Activated naive CD4-positive, alpha-beta T cell treated with anti-CD3 and anti-CD28 coated beads, Interleukin-2, amount 50 U/mL, for 72 hours (primary cell): ENCODE results near the gene APEH. TPM values are rescaled to one million over a fixed set of nuclear protein-coding genes. Genes with fewer than 3 reads are reported as not detected.

Experiments
- ATAC-seq, 2 donors: fragments of 150-1000 bp; cut with Tn5 transposase; 2 replicates each; pipeline ENCODE4 v1.10.0; 2021; ENCODE audit warnings: mild to moderate bottlenecking in 2 of 2, moderate library complexity in 2 of 2
- DNase-seq, 2 donors: peaks; one replicate each; pipeline ENCODE4 v3.0.0; 2021 to 2022; ENCODE audit warnings: low spot score in 2 of 2
- H3K27ac Mint-ChIP-seq, 2 donors: one replicate each; pipeline ENCODE4 v1.8.0; 2022; ENCODE audit warnings: mild to moderate bottlenecking in 2 of 2, mixed read lengths in 2 of 2
- H3K36me3 Mint-ChIP-seq, 2 donors: one replicate each; pipeline ENCODE4 v1.8.0; 2022; ENCODE audit warnings: mixed read lengths in 2 of 2
- H3K9me3 Mint-ChIP-seq, 2 donors: one replicate each; pipeline ENCODE4 v1.8.0; 2022; ENCODE audit warnings: mixed read lengths in 2 of 2
- total RNA-seq, 2 donors: library from RNA; stranded (reverse); gene quantifications; one replicate each; pipeline ENCODE4 v1.2.3, GENCODE V29; 2022

Gene APEH
- total RNA-seq, 2 donors from 2014 or later = 137 to 164 TPM

GRCh38 chr3:49646236-49646635 is 27.9 kb upstream of the APEH start:
- Mint-ChIP-seq H3K36me3 (no peaks in the 10 kb centered on the region), H3K9me3 (no peaks in the 10 kb centered on the region), H3K27ac (no peak overlapping the region)
- ATAC-seq = no peak
- no peak for DNase-seq

DNA sequence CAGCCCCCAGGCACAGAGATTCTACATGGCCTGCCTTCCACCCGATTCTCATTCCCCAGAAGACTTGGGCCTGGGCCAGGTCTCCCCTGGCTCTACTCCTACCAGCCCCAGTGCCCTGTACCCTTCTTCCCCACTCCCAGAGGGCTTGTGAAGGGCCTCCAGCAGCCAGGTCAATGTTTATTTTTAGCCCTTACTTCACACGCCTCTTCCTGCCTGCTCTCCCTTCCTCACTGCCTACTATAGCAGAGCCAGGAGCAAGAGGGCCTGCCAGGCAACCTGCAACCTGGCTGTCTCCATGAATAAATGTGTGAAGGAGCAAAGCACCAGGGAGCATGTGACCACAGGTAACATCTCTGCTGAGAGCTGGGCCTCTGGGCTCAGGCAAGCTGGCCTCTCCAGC is 26.4 kb upstream of the APEH start:
- no peak for ATAC-seq
- no peaks in the 10 kb centered on the region for H3K36me3 Mint-ChIP-seq

GRCh38 chr3:49648354-49649019 is 25.7 kb upstream of the APEH start:
- Mint-ChIP-seq H3K9me3 (no peaks in the 10 kb centered on the region), H3K36me3 (no peaks in the 10 kb centered on the region), H3K27ac (peak overlapping the region in 1 of 2 donors; percentile 10)
- DNase-seq (no peak), ATAC-seq (no peak)

More for the DNA sequence above, 26.4 kb upstream of the APEH start:
- H3K27ac Mint-ChIP-seq = no peak overlapping the region
- DNase-seq = no peak
- H3K9me3 Mint-ChIP-seq = no peaks in the 10 kb centered on the region

- no peak overlapping the region for H3K27ac Mint-ChIP-seq
- DNase-seq (no peak), ATAC-seq (no peak)
- H3K9me3 Mint-ChIP-seq = no peaks in the 10 kb centered on the region
- H3K36me3 Mint-ChIP-seq = no peaks in the 10 kb centered on the region
Measured at GRCh38 chr3:49649576-49649975, 24.6 kb upstream of the APEH start.

DNA sequence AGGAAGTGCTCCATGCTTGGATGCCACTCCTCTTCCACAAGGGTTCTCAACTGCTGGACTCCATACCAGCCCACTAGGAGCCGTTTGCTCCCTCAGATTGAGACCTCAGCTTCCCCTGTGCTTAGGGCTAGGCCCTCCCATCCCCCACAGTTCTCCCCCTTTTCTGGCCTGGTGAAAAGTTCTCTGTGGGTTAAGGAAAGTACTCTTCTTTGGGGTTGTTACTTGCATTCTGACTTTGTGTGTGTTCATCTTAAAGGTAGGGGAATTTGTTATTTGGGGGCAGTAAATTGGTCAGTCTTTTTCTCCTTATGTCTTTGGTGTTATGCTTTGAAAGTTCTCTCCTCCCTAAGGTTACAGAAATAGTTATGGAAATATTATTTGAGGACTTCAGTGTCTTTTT is 24.0 kb upstream of the APEH start:
- DNase-seq = no peak
- Mint-ChIP-seq H3K9me3 (no peaks in the 10 kb centered on the region), H3K36me3 (no peaks in the 10 kb centered on the region), H3K27ac (no peak overlapping the region)
- no peak for ATAC-seq

- Mint-ChIP-seq H3K36me3 (no peaks in the 10 kb centered on the region), H3K27ac (no peak overlapping the region), H3K9me3 (no peaks in the 10 kb centered on the region)
- no peak for ATAC-seq
- no peak for DNase-seq
Measured at GRCh38 chr3:49650637-49651036, 23.5 kb upstream of the APEH start.

- H3K9me3 Mint-ChIP-seq = no peaks in the 10 kb centered on the region
- DNase-seq = no peak
- H3K27ac Mint-ChIP-seq = no peak overlapping the region
- no peak for ATAC-seq
- no peaks in the 10 kb centered on the region for H3K36me3 Mint-ChIP-seq
Measured at GRCh38 chr3:49652218-49652902, 21.8 kb upstream of the APEH start.

DNA sequence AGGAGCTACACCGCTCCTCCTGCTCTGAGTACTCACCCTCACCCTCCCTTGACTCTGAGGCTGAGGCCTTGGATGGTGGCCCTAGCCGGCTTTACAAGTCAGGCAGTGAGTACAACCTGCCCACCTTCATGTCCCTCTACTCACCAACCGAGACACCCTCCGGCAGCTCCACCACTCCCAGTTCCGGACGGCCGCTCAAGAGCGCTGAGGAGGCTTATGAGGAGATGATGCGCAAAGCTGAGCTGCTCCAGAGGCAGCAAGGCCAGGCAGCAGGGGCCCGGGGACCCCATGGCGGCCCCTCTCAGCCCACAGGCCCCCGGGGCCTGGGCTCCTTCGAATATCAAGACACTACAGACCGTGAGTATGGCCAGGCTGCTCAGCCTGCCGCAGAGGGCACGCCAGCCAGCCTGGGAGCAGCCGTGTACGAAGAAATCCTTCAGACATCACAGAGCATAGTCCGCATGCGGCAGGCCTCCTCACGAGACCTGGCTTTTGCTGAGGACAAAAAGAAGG is 21.2 kb upstream of the APEH start:
- Mint-ChIP-seq H3K36me3 (no peaks in the 10 kb centered on the region), H3K27ac (no peak overlapping the region), H3K9me3 (no peaks in the 10 kb centered on the region)
- ATAC-seq (no peak), DNase-seq (no peak)

GRCh38 chr3:49653621-49654020 is 20.5 kb upstream of the APEH start:
- H3K27ac Mint-ChIP-seq = no peak overlapping the region
- no peaks in the 10 kb centered on the region for H3K36me3 Mint-ChIP-seq
- DNase-seq (no peak), ATAC-seq (no peak)
- H3K9me3 Mint-ChIP-seq = no peaks in the 10 kb centered on the region

DNA sequence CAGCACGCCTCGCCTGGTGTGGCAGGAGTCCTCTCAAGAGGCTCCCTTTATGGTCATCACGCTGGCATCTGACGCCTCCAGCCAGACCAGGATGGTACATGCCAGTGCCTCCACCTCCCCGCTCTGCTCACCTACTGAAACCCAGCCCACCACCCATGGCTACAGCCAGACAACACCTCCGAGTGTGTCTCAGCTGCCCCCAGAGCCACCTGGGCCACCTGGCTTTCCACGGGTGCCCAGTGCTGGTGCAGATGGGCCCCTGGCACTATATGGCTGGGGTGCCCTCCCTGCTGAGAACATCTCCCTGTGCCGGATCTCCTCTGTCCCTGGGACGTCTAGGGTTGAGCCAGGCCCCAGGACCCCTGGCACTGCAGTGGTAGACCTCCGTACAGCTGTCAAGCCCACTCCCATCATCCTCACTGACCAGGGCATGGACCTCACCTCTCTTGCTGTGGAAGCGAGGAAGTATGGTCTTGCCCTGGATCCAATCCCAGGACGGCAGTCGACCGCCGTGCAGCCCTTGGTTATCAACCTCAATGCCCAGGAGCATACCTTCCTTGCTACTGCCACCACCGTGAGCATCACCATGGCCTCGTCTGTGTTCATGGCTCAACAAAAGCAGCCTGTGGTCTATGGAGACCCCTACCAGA is 19.9 kb upstream of the APEH start:
- Mint-ChIP-seq H3K27ac (no peak overlapping the region), H3K36me3 (no peaks in the 10 kb centered on the region), H3K9me3 (no peaks in the 10 kb centered on the region)
- ATAC-seq (no peak), DNase-seq (no peak)

DNA sequence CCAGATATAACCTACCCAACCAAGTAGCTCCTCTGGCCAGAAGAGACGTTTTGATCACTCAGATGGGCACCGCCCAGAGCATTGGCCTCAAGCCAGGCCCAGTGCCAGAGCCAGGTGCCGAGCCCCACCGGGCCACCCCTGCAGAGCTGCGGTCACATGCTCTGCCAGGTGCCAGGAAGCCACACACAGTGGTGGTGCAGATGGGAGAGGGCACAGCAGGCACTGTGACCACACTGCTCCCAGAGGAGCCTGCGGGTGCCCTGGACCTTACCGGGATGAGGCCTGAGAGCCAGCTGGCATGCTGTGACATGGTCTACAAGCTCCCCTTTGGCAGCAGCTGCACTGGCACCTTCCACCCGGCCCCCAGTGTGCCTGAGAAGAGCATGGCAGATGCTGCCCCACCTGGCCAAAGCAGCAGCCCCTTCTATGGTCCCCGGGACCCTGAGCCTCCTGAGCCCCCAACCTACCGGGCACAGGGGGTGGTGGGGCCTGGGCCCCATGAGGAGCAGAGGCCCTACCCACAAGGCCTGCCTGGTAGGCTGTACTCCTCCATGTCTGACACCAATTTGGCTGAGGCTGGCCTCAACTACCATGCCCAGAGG is 19.1 kb upstream of the APEH start:
- ATAC-seq = no peak
- DNase-seq = no peak
- Mint-ChIP-seq H3K36me3 (no peaks in the 10 kb centered on the region), H3K9me3 (no peaks in the 10 kb centered on the region), H3K27ac (peak overlapping the region in 1 of 2 donors; percentile 50)

- no peaks in the 10 kb centered on the region for H3K9me3 Mint-ChIP-seq
- no peaks in the 10 kb centered on the region for H3K36me3 Mint-ChIP-seq
- no peak for ATAC-seq
- H3K27ac Mint-ChIP-seq = no peak overlapping the region
- DNase-seq = no peak
Measured at GRCh38 chr3:49655731-49656285, 18.3 kb upstream of the APEH start.

DNA sequence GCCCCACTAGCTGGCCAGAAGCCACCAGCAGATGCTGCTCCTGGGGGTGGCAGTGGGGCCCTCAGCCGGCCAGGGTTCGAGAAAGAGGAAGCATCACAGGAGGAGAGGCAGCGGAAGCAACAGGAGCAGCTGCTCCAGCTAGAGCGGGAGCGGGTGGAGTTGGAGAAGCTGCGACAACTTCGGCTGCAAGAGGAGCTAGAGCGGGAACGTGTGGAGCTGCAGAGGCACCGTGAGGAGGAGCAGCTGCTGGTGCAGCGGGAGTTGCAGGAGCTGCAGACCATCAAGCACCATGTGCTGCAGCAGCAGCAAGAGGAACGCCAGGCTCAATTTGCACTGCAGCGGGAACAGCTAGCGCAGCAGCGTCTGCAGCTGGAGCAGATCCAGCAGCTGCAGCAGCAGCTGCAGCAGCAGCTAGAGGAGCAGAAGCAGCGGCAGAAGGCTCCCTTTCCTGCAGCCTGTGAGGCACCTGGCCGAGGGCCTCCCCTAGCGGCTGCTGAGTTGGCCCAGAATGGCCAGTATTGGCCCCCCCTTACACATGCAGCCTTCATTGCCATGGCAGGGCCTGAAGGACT is 17.5 kb upstream of the APEH start:
- Mint-ChIP-seq H3K9me3 (no peaks in the 10 kb centered on the region), H3K36me3 (no peaks in the 10 kb centered on the region), H3K27ac (no peak overlapping the region)
- DNase-seq (no peak), ATAC-seq (no peak)

DNA sequence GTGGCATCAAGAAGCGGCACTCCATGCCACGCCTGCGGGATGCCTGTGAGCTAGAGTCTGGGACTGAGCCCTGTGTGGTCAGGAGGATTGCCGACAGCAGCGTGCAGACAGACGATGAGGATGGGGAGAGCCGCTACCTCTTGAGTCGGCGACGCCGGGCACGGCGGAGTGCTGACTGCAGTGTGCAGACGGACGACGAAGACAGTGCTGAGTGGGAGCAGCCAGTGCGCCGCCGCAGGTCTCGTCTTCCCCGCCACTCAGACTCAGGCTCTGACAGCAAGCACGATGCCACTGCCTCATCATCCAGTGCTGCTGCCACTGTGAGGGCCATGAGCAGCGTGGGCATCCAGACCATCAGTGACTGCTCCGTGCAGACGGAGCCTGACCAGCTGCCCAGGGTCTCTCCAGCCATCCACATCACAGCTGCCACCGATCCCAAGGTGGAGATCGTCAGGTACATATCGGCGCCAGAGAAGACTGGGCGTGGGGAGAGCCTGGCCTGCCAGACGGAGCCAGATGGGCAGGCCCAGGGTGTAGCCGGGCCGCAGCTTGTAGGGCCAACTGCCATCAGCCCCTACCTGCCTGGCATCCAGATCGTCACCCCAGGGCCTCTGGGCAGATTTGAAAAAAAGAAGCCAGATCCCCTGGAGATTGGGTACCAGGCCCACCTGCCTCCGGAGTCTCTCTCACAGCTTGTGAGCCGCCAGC is 16.8 kb upstream of the APEH start:
- Mint-ChIP-seq H3K9me3 (no peaks in the 10 kb centered on the region), H3K36me3 (no peaks in the 10 kb centered on the region), H3K27ac (no peak overlapping the region)
- ATAC-seq (no peak), DNase-seq (no peak)

- no peaks in the 10 kb centered on the region for H3K36me3 Mint-ChIP-seq
- ATAC-seq (no peak), DNase-seq (no peak)
- H3K9me3 Mint-ChIP-seq = no peaks in the 10 kb centered on the region
- H3K27ac Mint-ChIP-seq = peak overlapping the region in 1 of 2 donors; percentile 9
Measured at GRCh38 chr3:49658711-49659110, 15.4 kb upstream of the APEH start.

DNA sequence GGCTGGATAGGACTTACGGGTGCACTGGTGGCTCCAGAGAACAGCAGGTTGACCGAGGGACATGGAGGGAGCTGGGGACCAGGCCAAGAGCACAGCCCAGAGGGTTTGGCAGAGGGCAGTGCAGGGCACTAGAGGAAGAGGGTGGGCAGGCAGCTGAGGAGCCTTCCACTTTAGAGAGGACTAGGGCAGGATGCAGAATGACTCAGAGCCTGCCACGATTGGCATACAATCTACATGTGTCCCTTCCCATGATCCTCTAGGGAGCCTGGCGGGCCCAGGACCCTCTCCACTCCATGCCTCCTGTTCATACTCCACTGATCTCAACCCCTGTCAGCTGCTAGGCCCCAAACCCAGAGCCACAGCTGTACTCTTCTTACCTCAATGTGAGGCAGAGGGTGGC is 14.4 kb upstream of the APEH start:
- DNase-seq (no peak), ATAC-seq (peak in 1 of 2 donors; percentile 35)
- no peaks in the 10 kb centered on the region for H3K9me3 Mint-ChIP-seq
- peak overlapping the region in 1 of 2 donors; percentile 16 for H3K27ac Mint-ChIP-seq
- H3K36me3 Mint-ChIP-seq = no peaks in the 10 kb centered on the region
